ENCODE results near the gene MUC21. TPM values are rescaled to one million over a fixed set of nuclear protein-coding genes. Genes with fewer than 3 reads are reported as not detected.

The MUC21 gene
- total and polyA plus RNA-seq, 9 of the 15 experiments (the other 6 are each of a cell fraction or from before 2014, with no cell fraction given): not detected

DNA sequence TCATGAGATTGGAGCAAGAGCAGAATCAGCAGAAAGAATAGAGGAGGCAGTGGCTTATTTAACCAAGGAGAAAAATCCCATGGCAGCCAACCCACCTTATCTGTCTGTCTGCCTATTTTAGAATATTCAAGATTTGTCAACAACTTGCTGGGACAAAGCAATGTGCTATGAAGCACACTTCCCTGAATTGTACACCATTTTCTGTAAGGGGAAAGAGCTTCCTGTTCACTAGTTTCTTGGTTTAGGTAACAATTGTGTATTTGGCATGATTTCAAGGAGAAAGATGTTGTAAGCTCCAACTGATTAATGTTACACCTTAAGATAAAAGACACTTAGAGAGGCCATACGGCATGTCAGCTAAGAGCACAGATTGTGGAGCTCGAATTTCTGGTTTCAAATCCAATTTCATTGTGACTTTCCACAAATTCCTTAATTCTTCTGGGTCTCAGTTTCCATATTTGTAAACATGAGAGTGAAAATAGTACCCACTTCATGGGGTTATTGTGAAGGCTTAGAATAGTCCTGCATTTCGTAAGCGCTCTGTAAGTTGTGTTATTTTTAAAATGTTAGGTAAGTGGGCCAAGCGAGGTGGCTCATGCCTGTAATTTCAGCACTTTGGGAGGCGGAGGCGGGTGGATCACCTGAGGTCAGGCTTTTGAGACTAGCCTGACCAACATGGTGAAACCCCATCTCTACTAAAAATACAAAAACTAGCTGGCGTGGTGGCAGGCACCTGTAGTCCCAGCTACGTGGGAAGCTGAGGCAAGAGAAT lies 21.9 kb downstream of the MUC21 start (continued):
- TF ChIP-seq, protein P1, sequence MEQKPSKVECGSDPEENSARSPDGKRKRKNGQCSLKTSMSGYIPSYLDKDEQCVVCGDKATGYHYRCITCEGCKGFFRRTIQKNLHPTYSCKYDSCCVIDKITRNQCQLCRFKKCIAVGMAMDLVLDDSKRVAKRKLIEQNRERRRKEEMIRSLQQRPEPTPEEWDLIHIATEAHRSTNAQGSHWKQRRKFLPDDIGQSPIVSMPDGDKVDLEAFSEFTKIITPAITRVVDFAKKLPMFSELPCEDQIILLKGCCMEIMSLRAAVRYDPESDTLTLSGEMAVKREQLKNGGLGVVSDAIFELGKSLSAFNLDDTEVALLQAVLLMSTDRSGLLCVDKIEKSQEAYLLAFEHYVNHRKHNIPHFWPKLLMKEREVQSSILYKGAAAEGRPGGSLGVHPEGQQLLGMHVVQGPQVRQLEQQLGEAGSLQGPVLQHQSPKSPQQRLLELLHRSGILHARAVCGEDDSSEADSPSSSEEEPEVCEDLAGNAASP (IDR thresholded peaks at IDR 0.05): no peak
- TF ChIP-seq, protein P2, sequence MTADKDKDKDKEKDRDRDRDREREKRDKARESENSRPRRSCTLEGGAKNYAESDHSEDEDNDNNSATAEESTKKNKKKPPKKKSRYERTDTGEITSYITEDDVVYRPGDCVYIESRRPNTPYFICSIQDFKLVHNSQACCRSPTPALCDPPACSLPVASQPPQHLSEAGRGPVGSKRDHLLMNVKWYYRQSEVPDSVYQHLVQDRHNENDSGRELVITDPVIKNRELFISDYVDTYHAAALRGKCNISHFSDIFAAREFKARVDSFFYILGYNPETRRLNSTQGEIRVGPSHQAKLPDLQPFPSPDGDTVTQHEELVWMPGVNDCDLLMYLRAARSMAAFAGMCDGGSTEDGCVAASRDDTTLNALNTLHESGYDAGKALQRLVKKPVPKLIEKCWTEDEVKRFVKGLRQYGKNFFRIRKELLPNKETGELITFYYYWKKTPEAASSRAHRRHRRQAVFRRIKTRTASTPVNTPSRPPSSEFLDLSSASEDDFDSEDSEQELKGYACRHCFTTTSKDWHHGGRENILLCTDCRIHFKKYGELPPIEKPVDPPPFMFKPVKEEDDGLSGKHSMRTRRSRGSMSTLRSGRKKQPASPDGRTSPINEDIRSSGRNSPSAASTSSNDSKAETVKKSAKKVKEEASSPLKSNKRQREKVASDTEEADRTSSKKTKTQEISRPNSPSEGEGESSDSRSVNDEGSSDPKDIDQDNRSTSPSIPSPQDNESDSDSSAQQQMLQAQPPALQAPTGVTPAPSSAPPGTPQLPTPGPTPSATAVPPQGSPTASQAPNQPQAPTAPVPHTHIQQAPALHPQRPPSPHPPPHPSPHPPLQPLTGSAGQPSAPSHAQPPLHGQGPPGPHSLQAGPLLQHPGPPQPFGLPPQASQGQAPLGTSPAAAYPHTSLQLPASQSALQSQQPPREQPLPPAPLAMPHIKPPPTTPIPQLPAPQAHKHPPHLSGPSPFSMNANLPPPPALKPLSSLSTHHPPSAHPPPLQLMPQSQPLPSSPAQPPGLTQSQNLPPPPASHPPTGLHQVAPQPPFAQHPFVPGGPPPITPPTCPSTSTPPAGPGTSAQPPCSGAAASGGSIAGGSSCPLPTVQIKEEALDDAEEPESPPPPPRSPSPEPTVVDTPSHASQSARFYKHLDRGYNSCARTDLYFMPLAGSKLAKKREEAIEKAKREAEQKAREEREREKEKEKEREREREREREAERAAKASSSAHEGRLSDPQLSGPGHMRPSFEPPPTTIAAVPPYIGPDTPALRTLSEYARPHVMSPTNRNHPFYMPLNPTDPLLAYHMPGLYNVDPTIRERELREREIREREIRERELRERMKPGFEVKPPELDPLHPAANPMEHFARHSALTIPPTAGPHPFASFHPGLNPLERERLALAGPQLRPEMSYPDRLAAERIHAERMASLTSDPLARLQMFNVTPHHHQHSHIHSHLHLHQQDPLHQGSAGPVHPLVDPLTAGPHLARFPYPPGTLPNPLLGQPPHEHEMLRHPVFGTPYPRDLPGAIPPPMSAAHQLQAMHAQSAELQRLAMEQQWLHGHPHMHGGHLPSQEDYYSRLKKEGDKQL (CRISPR knock-in tag; IDR thresholded peaks at IDR 0.05; ENCODE audit: borderline replicate concordance): no peak
- no peak for TF ChIP-seq EWSR1 (IDR thresholded peaks at IDR 0.05; ENCODE audit: borderline replicate concordance, low read depth, partially characterized antibody)
- no peak for TF ChIP-seq ZNF239 (CRISPR knock-in tag; IDR thresholded peaks at IDR 0.05)
